ENCODE data around the gene SERPINA5.

- peak; percentile 37; the same call in 1 of the 2 replicates for TF ChIP-seq GATA2 (IDR thresholded peaks at IDR 0.05; ENCODE audit: low read depth, low read length)
- TF ChIP-seq GATA3 (IDR thresholded peaks at IDR 0.05; ENCODE audit: low read depth, low read length) = no peak
Measured at GRCh38 chr14:94636744-94637412, 55.7 kb downstream of the SERPINA5 start.
